ENCODE data around the gene CRMP1.

The CRMP1 gene

GRCh38 chr4:5933996-5934831, 41.3 kb upstream of the CRMP1 start:
- H2AFZ ChIP-seq (ENCODE audit: low read depth, low read length) = no peak overlapping the region

GRCh38 chr4:5933116-5933515, 40.2 kb upstream of the CRMP1 start:
- H3K4me2 ChIP-seq (ENCODE audit: insufficient read depth, low read length) = no peak overlapping the region
- DNase-seq = no peak
- no peaks in the 10 kb centered on the region for H3K36me3 ChIP-seq (ENCODE audit: insufficient read depth, low read length)
- no peak overlapping the region for H3K4me3 ChIP-seq (ENCODE audit: low read depth in 1 of 2, low read length in 2 of 2)
- no peak overlapping the region for H3K27ac ChIP-seq (ENCODE audit: low read length)
- H3K9ac ChIP-seq (ENCODE audit: low read depth, low read length) = no peak overlapping the region
- no peaks in the 10 kb centered on the region for H3K9me3 ChIP-seq (ENCODE audit: insufficient read depth, low read length, severe bottlenecking)
- no peaks in the 10 kb centered on the region for H3K4me1 ChIP-seq (ENCODE audit: insufficient read depth, low read length)
- TF ChIP-seq CTCF (IDR thresholded peaks at IDR 0.05; ENCODE audit: borderline replicate concordance, extremely low read depth, low read length, poor library complexity, severe bottlenecking) = no peak
- no peaks in the 10 kb centered on the region for H3K79me2 ChIP-seq (ENCODE audit: insufficient read depth, low read length)
- no peak overlapping the region for H2AFZ ChIP-seq (ENCODE audit: low read depth, low read length)
- ATAC-seq (ENCODE audit: insufficient read depth, low read depth) = no peak
- no peaks in the 10 kb centered on the region for H4K20me1 ChIP-seq (ENCODE audit: insufficient read depth, low read length)
- no peaks in the 10 kb centered on the region for H3K27me3 ChIP-seq (ENCODE audit: insufficient read depth, low read length, poor library complexity)

More at GRCh38 chr4:5933996-5934831, 41.3 kb upstream of the CRMP1 start:
- no peak for ATAC-seq (ENCODE audit: insufficient read depth, low read depth)
- Histone ChIP-seq H3K27me3 (ENCODE audit: insufficient read depth, low read length, poor library complexity) (no peaks in the 10 kb centered on the region), H3K27ac (ENCODE audit: low read length) (no peak overlapping the region), H3K9ac (ENCODE audit: low read depth, low read length) (no peak overlapping the region), H3K79me2 (ENCODE audit: insufficient read depth, low read length) (no peaks in the 10 kb centered on the region), H4K20me1 (ENCODE audit: insufficient read depth, low read length) (no peaks in the 10 kb centered on the region), H3K4me2 (ENCODE audit: insufficient read depth, low read length) (no peak overlapping the region), H3K4me3 (ENCODE audit: low read depth in 1 of 2, low read length in 2 of 2) (no peak overlapping the region), H3K36me3 (ENCODE audit: insufficient read depth, low read length) (no peaks in the 10 kb centered on the region), H3K9me3 (ENCODE audit: insufficient read depth, low read length, severe bottlenecking) (no peaks in the 10 kb centered on the region), H3K4me1 (ENCODE audit: insufficient read depth, low read length) (no peaks in the 10 kb centered on the region)
- no peak for DNase-seq
- TF ChIP-seq EZH2 (IDR thresholded peaks at IDR 0.05; ENCODE audit: borderline replicate concordance, low read depth, low read length, severe bottlenecking) (no peak), CTCF (IDR thresholded peaks at IDR 0.05; ENCODE audit: borderline replicate concordance, extremely low read depth, low read length, poor library complexity, severe bottlenecking) (no peak)

GRCh38 chr4:5932035-5932568, 39.2 kb upstream of the CRMP1 start:
- no peak overlapping the region for H3K27ac ChIP-seq (ENCODE audit: low read length)
- H3K9ac ChIP-seq (ENCODE audit: low read depth, low read length) = no peak overlapping the region
- DNase-seq = no peak
- no peaks in the 10 kb centered on the region for H3K9me3 ChIP-seq (ENCODE audit: insufficient read depth, low read length, severe bottlenecking)
- H3K36me3 ChIP-seq (ENCODE audit: insufficient read depth, low read length) = no peaks in the 10 kb centered on the region
- no peak for TF ChIP-seq CTCF (IDR thresholded peaks at IDR 0.05; ENCODE audit: borderline replicate concordance, extremely low read depth, low read length, poor library complexity, severe bottlenecking)
- no peak for TF ChIP-seq EZH2 (IDR thresholded peaks at IDR 0.05; ENCODE audit: borderline replicate concordance, low read depth, low read length, severe bottlenecking)
- no peaks in the 10 kb centered on the region for H3K79me2 ChIP-seq (ENCODE audit: insufficient read depth, low read length)
- H2AFZ ChIP-seq (ENCODE audit: low read depth, low read length) = no peak overlapping the region
- ATAC-seq (ENCODE audit: insufficient read depth, low read depth) = no peak
- H3K27me3 ChIP-seq (ENCODE audit: insufficient read depth, low read length, poor library complexity) = no peaks in the 10 kb centered on the region
- H3K4me1 ChIP-seq (ENCODE audit: insufficient read depth, low read length) = no peaks in the 10 kb centered on the region
- no peak overlapping the region for H3K4me2 ChIP-seq (ENCODE audit: insufficient read depth, low read length)
- no peak overlapping the region for H3K4me3 ChIP-seq (ENCODE audit: low read depth in 1 of 2, low read length in 2 of 2)
- H4K20me1 ChIP-seq (ENCODE audit: insufficient read depth, low read length) = no peaks in the 10 kb centered on the region
